B cell (primary cell): Measurements from ENCODE around the gene FLAD1.

Experiments used
- CTCF ChIP-seq: fragments of 200-600 bp; IDR thresholded peaks from one replicate; pipeline ENCODE4 v1.8.0; 2022; ENCODE audit warnings: antibody characterized with exemption, mild to moderate bottlenecking
- EZH2 ChIP-seq: IDR thresholded peaks from 2 replicates; pipeline ENCODE4 v1.6.1; 2012; ENCODE audit warnings: borderline replicate concordance, low read depth, mild to moderate bottlenecking, moderate library complexity, low read length; ENCODE audit not compliant: insufficient read depth, poor library complexity, severe bottlenecking

- TF ChIP-seq CTCF (no peak), EZH2 (no peak)
Measured at GRCh38 chr1:155019377-155020245, 36.5 kb downstream of the FLAD1 start.
